NCI-H1930 (cell line): ENCODE data around the gene RO60.

ENCODE experiments used
- DNase-seq, 2 experiments: peaks; one replicate each; lab custom pipeline; 2025; lab: John Stamatoyannopoulos, UW

The RO60 gene

DNA sequence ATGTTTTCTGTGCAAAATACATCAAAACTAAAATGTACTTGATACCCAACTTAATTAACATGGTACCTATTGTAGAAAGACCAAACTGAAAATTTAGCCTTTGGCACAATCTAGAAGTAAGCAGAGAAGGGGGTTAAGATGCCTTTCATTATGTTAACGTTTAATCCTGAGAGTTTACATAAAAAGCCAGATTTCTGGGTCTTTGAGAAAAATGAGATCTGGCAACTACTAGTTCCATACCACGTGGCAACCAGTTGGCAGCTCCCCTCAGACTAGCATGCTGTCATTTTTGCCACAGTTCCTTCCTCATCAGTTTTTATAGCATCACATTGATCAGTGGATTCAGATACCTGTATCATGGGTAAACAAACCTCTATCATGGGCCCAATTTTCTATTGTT is 1.5 kb downstream of the RO60 start:
- no peak for DNase-seq

GRCh38 chr1:193062698-193063463 is 3.5 kb downstream of the RO60 start:
- no peak for DNase-seq

DNA sequence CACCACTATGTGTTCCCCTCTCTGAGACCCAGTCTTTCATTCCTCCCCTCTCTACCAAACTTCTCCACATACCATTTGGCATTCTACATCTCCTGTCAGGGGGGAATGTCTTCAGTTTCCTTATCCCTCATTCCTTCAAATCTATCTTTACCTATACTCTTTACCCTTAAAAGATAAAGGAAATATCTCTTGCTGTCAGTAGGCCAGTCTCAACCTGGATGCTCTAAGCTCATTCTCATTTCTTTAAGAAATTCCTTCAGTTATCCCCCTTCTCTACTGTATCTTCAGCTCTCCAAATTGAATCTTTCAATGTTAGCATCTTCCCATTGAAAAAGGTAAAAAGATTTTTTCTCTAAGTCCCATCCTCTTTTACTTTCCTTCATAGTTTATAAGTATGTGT is 6.5 kb downstream of the RO60 start:
- no peak for DNase-seq

DNA sequence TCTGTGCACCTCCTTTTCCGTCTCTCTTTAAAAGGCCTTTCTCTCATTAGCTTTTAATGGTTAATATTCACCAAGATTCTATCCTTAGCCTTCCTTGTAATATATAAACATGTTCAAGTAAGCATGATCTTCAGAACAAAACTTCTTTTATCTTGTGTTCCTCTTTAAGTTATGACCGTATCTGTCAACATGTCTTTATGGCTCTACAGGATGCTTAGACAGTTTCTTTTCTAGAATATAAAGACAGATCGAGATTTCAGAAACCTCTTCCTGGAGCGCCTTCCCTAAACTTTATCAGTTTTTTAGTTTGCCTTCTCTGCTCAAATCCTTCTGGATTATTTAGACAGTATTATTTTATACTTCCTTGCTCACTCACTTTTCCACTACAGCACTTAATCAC is 7.2 kb downstream of the RO60 start:
- no peak for DNase-seq

DNA sequence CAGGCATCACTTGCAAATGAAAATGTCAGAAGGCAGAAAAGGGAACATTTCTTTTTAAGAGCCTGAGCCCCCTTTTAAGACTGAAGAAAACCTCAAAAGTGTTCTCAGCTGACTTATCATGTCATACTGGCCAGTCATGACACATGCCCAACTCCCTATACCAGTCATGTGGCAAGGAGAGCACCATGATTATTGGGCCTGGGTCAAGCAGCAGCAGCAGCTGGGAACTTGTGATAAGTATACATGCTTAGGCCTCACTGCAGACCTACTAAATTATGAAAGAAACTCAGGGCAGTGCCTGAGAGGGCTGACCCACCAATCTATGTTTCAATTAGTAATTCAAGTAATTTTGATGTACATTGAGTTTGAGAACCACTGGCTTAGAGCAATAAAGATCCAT is 8.6 kb downstream of the RO60 start:
- no peak for DNase-seq

DNA sequence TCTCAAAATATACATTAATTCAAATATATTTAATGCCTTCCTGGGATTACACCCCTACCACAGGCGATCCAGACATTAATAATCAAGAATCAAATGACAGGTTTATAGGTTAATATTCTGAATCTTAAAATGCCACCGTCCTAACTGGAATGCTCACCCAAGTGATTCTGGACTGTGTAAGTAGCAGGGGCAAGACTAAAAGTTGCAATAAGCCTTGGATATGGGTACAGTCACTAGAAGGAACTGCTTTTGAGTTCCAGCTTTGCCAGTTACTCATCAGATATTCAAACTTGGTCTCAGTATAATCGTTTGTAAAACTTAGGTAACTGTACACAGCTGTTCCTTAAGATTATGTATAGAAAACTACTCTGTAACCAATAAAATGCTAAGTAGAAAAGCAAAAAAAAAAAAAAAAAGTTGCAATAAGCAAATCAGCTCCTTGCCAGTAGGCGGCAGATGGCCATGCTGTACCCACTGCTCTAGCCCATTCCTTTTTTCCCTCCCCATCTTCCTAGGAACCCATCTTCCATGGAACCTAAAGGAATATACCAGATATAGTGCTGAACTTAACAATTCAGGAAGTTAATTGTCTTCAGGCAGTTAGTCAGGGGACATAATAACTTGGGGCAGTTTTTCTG is 10.5 kb downstream of the RO60 start:
- DNase-seq, result no peak

DNA sequence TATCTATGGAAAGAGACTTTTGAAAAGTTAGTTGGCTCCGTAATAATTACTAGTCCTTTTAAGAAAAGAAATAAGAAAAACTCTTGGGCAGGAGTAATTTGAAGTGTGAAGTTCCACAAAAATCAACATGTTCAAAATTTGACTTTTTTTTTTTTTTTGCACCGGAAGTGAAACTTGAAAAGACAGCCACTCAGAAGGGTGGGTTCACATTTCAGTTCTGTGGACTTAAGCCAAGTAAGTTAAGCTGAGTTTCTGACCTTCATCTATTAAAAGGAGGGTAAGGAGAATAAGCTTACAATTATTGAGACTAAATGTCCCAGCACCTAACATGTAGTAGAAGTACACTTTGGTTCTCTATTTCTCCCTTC is 11.0 kb downstream of the RO60 start:
- no peak for DNase-seq

DNA sequence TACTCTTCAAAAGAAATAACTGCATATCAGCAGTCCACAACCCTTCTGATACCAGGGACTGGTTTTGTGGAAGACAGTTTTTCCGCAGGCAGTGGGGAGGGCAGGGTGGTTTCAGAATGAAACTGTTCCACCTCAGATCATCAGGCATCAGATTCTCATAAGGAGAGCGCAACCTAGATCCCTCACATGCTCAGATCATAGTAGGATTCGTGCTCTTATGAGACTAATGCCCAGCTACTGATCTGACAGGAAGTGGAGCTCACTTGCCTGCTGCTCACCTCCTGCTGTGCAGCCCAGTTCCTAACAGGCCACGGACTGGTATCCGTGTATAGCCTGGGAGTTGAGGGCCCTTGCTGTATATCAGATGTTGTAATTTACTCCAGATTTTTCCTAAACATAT is 11.5 kb downstream of the RO60 start:
- DNase-seq, result no peak

DNA sequence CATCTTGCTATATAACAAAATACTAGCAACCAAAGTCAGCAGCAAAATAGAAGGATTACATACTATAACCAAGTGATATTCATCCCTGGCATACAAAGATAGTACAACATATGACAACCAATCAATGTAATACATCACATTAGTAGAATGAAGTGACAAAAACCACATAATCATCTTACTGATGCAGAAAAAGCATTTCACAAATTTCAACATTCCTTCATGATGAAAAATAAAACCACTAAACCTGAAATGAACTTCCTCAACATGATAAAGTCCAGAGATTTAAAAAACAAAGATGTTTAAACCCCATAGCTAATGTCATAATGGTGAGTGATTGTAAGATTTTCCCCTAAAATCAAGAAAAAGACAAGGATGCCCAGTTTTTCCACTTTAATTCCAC is 18.6 kb downstream of the RO60 start:
- no peak for DNase-seq

DNA sequence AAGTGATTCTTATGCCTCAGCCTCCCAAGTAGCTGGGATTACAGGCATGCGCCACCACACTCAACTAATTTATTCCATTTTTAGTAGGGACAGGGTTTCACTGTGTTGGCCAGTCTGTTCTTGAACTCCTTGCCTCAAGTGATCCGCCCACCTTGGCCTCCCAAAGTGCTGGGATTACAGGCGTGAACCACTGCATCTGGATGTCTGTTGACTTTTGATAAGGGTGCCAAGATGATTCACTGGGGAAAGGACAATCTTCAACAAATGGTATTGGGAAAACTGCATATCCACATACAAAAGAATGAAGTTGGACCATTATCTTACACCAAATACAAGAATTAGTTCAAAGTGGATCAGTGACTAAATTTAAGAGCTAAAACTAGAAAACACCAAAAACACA is 19.8 kb downstream of the RO60 start:
- DNase-seq, result no peak

DNA sequence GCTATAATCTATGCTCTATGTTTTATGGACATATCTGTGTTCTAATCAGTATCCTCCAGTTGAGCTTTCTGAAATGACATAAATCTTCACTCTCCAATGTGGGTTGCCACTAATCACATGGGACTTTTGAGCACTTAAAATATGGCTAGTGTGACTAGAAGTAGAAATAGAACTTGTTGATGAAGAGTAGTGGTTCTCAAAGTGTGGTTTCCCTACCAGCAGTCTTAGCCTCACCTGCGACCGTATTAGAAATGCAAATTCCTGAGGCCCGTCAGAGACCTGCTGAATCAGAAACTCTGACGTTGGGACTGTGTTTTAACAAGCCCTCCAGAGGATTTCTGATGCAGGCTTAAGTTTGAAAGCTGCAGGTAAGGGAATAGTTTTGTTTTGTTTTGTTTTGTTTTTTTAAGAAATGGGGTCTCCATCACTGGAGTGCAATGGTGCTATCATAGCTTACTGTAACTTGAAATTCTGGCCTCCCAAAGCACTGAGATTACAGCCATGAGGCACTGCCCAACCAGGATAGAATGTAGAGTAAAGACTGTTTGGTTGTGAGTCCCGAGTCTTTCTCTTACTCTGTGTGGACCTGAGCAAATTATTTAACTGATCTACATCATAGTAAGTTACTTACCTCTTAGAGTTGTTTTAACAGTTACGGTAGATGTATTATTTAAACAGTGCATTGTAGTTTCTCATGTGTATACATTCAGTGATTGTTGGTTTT is 24.1 kb downstream of the RO60 start:
- DNase-seq, result no peak

- DNase-seq, result no peak
Observed at GRCh38 chr1:193085263-193085662, 25.9 kb downstream of the RO60 start.

DNA sequence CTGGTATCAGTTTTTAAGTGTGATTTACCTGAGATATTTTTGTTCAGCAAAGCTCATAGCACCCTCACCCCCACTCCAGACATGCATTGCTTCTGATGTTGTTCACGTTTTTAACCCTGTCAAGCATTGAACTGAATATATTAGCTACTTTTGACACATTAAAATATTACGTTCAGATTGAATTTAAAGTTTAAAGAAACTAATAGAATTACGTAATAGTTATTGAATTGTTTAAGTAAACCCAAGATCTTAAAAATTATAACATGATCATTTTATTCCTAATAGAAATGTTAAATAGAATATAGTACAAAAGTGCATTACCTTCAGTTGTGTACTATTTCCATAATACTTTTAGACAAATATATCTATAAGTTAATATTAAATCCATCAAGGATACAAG is 26.9 kb downstream of the RO60 start:
- DNase-seq, result no peak

DNA sequence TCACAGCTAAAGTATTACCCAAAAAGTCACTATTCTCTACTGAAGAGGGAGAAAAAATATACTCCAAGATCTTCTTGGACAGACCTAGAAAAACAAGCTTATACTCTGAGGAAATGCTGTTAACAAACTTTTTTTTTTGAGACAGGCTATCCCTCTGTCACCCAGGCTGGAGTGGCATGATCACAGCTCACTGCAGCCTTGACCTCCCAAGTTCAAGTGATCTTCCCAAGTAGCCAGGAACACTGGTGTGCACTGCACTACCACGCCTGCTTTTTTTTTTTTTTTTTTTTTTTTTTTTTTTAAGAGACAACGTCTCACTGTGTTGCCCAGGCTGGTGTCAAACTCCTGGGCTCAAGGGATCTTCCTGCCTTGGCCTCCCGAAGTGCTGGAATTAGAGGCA is 28.5 kb downstream of the RO60 start:
- DNase-seq, result no peak

DNA sequence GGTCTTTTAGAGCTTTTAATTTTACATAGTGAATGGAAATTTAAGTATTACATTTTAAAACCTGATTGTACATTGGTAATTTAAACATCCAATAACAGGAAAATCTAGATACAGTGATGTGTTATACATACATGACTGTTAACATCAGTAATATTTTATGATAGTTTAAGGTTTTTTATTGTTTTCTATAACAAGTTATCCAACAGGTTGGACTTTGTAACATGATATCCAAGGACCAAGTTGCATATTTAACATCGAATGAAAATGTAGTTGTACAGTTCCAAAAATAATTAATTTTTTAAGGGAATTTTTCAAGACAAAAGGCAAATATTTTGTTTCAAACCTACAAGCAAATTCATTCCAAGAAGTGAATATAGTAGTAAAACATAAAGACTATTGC is 31.5 kb downstream of the RO60 start:
- no peak for DNase-seq

- no peak for DNase-seq
Observed at GRCh38 chr1:193094112-193094511, 34.7 kb downstream of the RO60 start.

DNA sequence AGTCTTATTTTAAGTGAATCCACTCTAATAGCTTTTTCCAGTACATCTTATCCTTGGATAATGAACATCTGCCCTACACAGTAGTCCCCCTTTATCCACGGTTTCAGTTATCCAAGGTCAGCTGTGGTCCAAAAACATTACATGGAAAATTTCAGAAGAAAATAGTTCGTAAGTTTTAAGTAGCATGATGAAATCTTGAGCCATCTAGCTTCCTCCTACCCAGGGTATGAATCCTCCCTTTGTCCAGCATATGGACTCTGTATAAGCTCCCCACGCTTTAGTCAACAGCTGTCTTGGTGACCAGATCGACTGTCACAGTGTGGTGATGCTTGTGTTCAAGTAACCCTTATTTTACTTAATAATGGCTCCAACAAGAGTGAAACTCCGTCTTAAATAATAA is 43.2 kb downstream of the RO60 start:
- no peak for DNase-seq

- no peak for DNase-seq
Observed at GRCh38 chr1:193103759-193104501, 44.5 kb downstream of the RO60 start.

- no peak for DNase-seq
Observed at GRCh38 chr1:193104502-193104906, 45.1 kb downstream of the RO60 start.

DNA sequence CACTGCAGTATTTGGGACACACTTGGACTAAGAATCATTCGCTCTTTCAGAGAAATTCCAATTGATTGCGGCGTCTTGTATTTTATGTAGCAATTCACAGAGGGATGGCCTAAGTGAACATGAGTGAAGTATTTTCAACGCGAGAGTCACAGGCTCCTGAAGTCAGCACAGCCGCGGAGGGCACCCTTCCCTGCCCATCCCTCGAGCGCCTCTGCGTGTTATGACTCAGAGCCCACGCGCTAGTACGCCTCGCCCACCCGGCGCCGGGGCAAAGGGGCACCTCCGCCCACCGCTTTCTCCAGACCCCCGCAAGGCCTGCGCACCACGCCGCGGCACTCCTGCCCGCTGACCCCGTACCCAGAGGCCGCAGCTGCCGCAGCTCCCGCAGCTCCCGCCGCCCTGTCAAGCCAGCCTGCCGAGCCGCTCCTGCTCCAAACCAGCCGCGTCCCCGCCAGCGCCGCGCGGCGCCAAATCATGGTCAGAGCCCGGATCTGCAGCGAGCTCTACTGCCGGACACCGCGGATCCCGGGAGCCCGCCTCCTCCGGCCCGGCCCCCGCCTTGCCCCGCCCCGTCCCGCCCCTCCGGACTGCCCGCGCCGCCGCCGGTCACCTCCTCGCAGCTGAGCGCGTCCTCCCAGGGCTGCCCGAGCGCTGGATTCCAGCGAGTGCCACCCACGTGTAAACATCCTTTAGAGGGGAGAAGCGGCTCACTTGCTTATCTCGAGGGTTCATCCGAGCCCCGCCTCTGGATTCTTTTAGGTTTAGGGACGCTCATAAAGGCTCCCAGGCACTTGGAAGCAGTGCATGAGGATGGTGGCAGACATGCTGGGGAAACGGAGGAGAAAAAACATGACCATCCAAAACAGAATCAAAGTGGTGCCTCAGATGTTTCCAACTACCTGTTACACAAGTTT is 45.8 kb downstream of the RO60 start, which contains the start of gene GLRX2:
Gene GLRX2, minus strand, starts transcription at position 508 of the 914 bp plus-strand sequence. Its CDS starts 32 bp downstream, at position 476.
- DNase-seq, result peak; percentile 67 to 78

DNA sequence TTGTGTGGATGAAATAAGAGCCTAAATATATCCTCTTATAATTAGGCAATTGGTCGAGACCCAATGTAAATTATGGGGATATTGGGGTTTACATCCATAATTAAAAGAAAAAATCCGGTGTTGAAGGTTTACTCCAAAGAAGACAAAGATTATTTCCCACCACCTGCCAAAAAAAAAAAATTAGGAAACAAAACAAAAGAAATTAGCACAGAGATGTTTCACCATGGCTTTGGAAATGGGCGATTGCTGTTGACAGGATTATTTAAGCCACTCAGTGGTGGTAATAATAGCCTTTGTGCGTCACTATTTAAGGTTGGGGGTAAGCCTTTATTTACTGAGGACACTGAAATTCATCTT is 46.4 kb downstream of the RO60 start:
- DNase-seq, result no peak

DNA sequence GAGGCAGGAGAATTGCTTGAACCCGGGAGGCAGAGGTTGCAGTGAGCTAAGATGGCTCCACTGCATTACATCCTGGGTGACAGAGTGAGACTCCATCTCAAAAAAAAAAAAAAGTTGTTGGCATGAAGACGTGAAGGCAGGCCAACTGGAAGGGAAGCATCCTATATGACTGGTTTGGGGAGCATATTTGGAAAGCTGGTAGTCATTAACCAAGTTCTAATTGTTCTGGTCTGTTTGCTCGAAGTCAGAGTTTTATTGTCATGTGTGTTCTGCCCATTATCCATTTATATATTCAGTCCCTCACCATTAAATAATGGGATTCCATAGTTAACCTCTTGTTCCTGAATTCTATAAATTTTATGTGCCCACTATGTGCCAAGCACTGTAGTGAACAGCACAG is 49.1 kb downstream of the RO60 start:
- DNase-seq, result no peak
